ENCODE results near the gene CLEC5A. TPM values are rescaled to one million over a fixed set of nuclear protein-coding genes. Genes with fewer than 3 reads are reported as not detected.

Gene CLEC5A
- total RNA-seq, 2 donors from 2014 or later = 0.27 TPM; not detected in 1

DNA sequence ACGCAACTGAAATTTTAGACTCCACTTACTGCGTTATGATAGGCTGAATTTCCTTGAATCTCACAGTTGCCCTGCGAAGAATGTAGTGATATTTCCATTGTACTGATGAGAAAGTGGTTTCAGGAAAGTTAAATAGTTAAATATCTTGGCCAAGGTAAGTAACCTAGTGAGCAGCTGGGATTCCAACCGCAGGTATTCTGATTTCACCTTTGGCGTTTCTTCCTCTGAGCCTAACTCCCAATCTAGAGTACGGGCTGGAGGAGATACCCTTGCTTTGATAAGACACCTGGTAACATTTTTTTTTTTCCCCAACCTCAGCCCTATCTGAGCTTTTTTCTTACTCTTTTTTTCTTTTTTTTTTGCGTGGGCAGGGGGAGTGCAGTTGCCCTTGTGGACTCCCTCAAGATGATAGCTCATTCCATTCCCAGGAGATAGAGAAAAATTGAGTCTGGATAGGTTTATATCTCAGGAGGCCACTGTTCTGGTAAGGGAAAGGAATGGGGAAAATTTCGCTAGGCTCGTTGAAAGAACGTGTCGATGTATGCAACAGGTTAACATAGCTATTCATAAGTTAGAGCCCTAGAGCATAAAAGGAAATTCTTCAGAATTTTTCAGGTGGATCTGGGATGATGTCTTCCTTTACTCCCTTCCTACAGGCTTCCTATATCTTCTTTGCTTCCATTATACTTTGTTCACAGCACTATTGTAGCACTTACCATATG is 29.9 kb upstream of the CLEC5A start:
- intact Hi-C loops (cut with DNase I) = loop anchor here (5.0 kb wide), 2 partner anchors 51 to 326 kb away; no protein-coding TSS in a partner anchor
- no peak overlapping the region for H3K4me3 ChIP-seq

DNA sequence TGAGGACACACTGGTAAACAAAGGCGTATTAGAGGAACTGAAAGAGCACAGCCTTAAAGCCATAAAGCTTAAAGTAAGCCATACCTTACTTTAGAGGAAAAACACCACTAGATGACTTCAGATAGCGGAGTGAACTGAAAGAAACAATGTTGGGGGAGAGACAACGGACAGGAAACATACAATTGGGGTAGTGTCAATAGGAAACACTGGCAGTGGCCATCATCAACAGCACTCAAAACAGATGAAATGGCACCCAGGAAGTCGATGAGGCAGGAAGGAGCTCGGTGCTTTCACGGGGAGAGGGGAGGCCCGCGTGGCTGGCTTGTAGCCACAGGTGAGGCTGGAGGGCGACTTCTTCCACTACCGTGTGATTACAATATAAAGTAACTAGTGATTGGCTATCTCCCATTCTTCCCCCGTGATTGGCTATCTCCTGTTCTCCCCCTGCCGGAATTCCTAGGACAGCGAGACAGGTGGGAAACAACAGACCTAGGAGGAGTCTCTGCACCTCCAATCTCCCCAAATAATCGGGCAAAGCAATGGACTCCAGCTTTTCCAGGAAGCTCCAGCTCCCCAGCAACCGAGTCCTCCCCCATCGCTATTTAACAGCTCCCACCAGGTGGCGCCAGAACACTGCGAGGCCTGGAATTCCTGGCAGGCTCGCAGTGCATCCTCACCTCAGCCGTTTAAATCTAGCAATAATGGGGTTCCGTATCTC is 29.2 kb upstream of the CLEC5A start:
- Histone ChIP-seq H3K36me3 (no peaks in the 10 kb centered on the region), H3K27ac (no peak overlapping the region)

More for the DNA sequence above, 29.9 kb upstream of the CLEC5A start:
- no peak for DNase-seq
- H3K36me3 ChIP-seq = no peaks in the 10 kb centered on the region
- TF ChIP-seq, protein P1, sequence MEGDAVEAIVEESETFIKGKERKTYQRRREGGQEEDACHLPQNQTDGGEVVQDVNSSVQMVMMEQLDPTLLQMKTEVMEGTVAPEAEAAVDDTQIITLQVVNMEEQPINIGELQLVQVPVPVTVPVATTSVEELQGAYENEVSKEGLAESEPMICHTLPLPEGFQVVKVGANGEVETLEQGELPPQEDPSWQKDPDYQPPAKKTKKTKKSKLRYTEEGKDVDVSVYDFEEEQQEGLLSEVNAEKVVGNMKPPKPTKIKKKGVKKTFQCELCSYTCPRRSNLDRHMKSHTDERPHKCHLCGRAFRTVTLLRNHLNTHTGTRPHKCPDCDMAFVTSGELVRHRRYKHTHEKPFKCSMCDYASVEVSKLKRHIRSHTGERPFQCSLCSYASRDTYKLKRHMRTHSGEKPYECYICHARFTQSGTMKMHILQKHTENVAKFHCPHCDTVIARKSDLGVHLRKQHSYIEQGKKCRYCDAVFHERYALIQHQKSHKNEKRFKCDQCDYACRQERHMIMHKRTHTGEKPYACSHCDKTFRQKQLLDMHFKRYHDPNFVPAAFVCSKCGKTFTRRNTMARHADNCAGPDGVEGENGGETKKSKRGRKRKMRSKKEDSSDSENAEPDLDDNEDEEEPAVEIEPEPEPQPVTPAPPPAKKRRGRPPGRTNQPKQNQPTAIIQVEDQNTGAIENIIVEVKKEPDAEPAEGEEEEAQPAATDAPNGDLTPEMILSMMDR (IDR thresholded peaks at IDR 0.05) = peak; percentile 3
- no peaks in the 10 kb centered on the region for H3K27me3 ChIP-seq
- H3K9me3 ChIP-seq = no peaks in the 10 kb centered on the region
- no peaks in the 10 kb centered on the region for H3K4me1 ChIP-seq
- H3K9ac ChIP-seq (ENCODE audit: low read depth in 2 of 2, low read length in 2 of 2) = no peak overlapping the region
- H3K27ac ChIP-seq = no peak overlapping the region

DNA sequence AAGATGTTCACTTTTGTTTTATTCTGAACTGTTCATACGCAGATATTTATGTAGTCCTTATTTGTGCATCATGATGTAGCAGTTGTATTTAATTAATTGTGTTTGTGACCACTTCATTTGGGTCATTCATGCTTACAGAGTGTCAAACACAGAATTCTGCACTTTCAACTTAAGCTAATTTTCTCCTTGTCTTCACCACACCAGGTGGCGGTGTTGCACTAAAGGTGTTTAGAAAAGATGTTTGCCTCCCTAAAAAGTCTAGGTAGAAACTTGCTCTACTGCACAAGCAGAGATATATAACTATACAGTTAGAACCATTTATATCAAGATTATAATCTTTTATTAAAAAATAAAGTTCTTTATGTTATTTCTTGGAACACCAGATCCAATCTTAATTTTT is 28.1 kb upstream of the CLEC5A start:
- H3K9ac ChIP-seq (ENCODE audit: low read depth in 2 of 2, low read length in 2 of 2) = no peak overlapping the region
- no peaks in the 10 kb centered on the region for H3K4me1 ChIP-seq
- no peak overlapping the region for H3K4me3 ChIP-seq
- no peaks in the 10 kb centered on the region for H3K27me3 ChIP-seq
- peak; percentile 45 for DNase-seq
- H3K9me3 ChIP-seq = no peaks in the 10 kb centered on the region
- H3K27ac ChIP-seq = no peak overlapping the region
- TF ChIP-seq, protein P1 (IDR thresholded peaks at IDR 0.05) = peak; percentile 49
- no peaks in the 10 kb centered on the region for H3K36me3 ChIP-seq
- intact Hi-C loops (cut with DNase I) = loop anchor here (5.0 kb wide), 2 partner anchors 52 to 327 kb away; no protein-coding TSS in a partner anchor

More for the DNA sequence above, 29.2 kb upstream of the CLEC5A start:
- TF ChIP-seq, protein P1 (IDR thresholded peaks at IDR 0.05) = peak; percentile 90
- intact Hi-C loops (cut with DNase I) = loop anchor here (5.0 kb wide), 2 partner anchors 51 to 326 kb away; no protein-coding TSS in a partner anchor
- H3K9me3 ChIP-seq = no peaks in the 10 kb centered on the region
- H3K27me3 ChIP-seq = no peaks in the 10 kb centered on the region
- H3K9ac ChIP-seq (ENCODE audit: low read depth in 2 of 2, low read length in 2 of 2) = peak overlapping the region in 1 of 2 donors; percentile 41
- H3K4me3 ChIP-seq = peak overlapping the region; percentile 27
- no peaks in the 10 kb centered on the region for H3K4me1 ChIP-seq
- peak; percentile 90 for DNase-seq

DNA sequence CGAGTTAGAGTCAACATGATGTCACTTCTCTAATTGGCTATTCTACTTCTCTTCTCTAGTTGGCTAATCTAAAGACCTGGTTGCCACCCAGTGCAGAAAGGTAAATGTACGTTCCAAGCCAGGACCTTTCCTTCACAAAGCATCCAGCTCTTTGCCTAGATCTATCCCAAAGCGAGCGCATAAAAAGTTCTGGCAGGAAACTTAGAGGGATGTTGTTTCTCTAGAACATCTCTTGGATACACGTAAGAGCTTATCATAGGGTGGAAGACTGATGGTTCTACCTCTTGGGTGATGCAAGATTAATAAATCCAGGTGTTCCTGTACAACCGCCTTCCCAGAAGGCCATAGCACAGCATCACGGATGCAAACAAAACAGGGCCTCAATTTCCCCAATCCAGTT is 26.9 kb upstream of the CLEC5A start, which contains the start of gene TAS2R38:
Gene TAS2R38 (minus strand): TSS at position 101 of the 400 bp plus-strand sequence. CDS start 84 bp downstream, at position 17.
- intact Hi-C loops (cut with DNase I) = no loop called here
- DNase-seq = no peak

More for the DNA sequence above, 26.9 kb upstream of the CLEC5A start, which contains the start of gene TAS2R38:
- Histone ChIP-seq H3K36me3 (no peaks in the 10 kb centered on the region), H3K27ac (no peak within 1 kb of the TSS), H3K27me3 (no peaks in the 10 kb centered on the region), H3K4me1 (no peaks in the 10 kb centered on the region), H3K9ac (ENCODE audit: low read depth in 2 of 2, low read length in 2 of 2) (no peak within 1 kb of the TSS), H3K4me3 (no peak within 1 kb of the TSS), H3K9me3 (no peaks in the 10 kb centered on the region)
- TF ChIP-seq, protein P1 (IDR thresholded peaks at IDR 0.05) = no peak

Data from colonic mucosa (tissue), 4 donors.